Measurements from ENCODE around the gene KDM7A.

GRCh38 chr7:140176122-140176701, 571 bp downstream of the KDM7A start:
- TF ChIP-seq MAX (IDR thresholded peaks at IDR 0.05; ENCODE audit: low read depth) = no peak
- TF ChIP-seq FOXM1 (IDR thresholded peaks at IDR 0.05; ENCODE audit: low read depth) = no peak
- TF ChIP-seq IRF3 (IDR thresholded peaks at IDR 0.05; ENCODE audit: low read depth, low read length) = no peak
